AG04449 (cell line): ENCODE data around the gene SHISAL2A.

ENCODE experiments used
- CTCF ChIA-PET: fragments of 350-600 bp; formaldehyde crosslinking; extraction: SDS; loops from one replicate; lab custom pipeline; 2021; ENCODE audit warnings: antibody characterized with exemption; lab: Yijun Ruan, JAX
- POLR2A ChIA-PET: fragments of 400-600, 350-600 bp; formaldehyde crosslinking; extraction: SDS; loops from one replicate; lab custom pipeline; 2020; ENCODE audit warnings: antibody characterized with exemption, inconsistent platforms; lab: Yijun Ruan, JAX
- DNase-seq: peaks from one replicate; pipeline ENCODE4 v3.0.0-alpha.2; 2010; ENCODE audit warnings: low read depth, low spot score
- H3K4me3 ChIP-seq: 2 replicates; pipeline ENCODE4 v1.5.1; 2011; ENCODE audit warnings: low read depth, mild to moderate bottlenecking, control low read depth, low read length
- TF ChIP-seq, protein P1 (sequence below): IDR thresholded peaks from one replicate; pipeline ENCODE4 v1.5.1; 2011; ENCODE audit warnings: mild to moderate bottlenecking, moderate library complexity, low read length, control low read depth, inconsistent platforms; ENCODE audit not compliant: insufficient read depth; ENCODE audit errors: missing control alignments

Gene SHISAL2A

DNA sequence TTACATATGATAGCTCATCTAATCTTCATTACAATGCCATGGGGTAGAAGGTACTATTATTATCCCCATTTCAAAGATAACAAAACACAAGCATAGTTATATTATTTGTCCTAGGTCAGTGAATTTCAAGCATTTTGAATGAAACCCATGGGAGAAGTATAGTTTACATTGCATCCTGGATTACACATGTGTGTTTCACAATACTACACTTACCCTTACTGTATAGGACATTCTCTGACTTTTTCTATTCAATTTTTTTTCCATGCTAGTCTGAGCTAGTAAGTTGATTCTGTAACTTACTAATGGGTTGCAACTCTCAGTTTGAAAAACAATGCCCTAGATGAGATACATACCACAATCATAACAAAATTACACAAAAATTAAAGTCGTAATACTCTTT lies 39.5 kb upstream of the SHISAL2A start:
- CTCF ChIA-PET: interaction anchor here (1.5 kb wide), 1 partner anchor 93 kb away, joined by 4 read pairs; no protein-coding TSS in a partner anchor
- DNase-seq: no peak
- POLR2A ChIA-PET: no interaction called here

DNA sequence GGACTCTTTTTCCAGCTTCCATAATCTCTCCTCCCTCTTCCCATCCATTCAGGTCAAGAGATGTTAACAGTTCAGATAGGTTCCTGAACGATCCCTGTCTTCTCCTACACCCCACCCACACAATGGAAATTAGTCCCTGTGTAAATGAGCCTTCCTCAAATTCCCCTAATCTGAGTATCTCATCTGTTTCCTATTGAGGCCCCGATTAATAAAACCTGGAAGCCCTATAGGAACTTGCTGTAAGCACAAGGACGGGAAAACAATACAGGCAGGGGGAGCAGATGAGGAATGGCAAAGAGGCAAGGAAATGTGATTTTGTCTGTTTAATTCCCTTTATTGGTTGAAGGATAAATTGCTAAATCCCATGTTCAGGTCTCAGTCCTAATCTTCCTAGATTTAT lies 37.9 kb upstream of the SHISAL2A start:
- ChIA-PET CTCF (interaction anchor here (1.0 kb wide), 1 partner anchor 15 kb away, joined by 3 read pairs; no protein-coding TSS in a partner anchor), POLR2A (no interaction called here)
- no peak for DNase-seq
- no peak overlapping the region for H3K4me3 ChIP-seq
- TF ChIP-seq, protein P1, sequence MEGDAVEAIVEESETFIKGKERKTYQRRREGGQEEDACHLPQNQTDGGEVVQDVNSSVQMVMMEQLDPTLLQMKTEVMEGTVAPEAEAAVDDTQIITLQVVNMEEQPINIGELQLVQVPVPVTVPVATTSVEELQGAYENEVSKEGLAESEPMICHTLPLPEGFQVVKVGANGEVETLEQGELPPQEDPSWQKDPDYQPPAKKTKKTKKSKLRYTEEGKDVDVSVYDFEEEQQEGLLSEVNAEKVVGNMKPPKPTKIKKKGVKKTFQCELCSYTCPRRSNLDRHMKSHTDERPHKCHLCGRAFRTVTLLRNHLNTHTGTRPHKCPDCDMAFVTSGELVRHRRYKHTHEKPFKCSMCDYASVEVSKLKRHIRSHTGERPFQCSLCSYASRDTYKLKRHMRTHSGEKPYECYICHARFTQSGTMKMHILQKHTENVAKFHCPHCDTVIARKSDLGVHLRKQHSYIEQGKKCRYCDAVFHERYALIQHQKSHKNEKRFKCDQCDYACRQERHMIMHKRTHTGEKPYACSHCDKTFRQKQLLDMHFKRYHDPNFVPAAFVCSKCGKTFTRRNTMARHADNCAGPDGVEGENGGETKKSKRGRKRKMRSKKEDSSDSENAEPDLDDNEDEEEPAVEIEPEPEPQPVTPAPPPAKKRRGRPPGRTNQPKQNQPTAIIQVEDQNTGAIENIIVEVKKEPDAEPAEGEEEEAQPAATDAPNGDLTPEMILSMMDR: no peak

More for the DNA sequence above, 39.5 kb upstream of the SHISAL2A start:
- H3K4me3 ChIP-seq: no peak overlapping the region
- TF ChIP-seq, protein P1: no peak

DNA sequence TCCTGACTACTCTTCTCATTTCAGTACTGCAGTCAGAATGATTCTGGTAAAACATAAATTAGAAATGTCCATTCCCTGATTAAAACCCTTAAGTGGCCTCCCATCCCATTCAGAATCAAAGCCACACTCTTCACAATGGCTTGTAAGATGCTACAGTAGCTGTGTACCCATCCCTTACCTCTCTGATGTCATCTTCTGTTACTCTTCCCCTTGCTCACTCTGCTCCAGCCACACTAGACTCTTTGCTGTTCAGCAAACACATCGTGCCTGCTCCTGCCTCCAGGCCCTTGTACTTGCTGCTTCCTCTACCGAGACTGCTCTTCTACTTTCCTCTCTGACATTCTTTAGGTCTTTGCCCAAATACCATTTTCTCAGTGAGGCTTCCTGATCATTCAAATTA lies 35.1 kb upstream of the SHISAL2A start:
- ChIA-PET CTCF (no interaction called here), POLR2A (no interaction called here)

DNA sequence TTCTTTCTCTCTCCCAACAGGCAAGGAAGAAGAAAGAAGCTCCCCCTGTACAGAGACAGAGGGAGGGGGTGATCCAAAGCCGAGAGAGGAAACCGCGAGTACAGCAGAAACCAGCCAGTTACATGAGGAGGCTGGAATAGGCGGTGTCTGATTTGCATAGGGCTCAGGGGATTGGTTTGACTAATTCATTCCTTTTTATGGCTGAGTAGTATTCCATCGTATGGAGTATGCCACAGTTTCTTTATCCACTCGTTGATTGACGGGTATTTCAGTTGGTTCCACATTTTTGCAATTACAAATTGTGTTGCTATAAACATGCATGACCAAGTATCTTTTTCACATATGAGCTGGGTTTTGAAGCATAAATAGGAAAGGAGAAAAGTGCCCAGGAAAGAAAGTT lies 34.2 kb upstream of the SHISAL2A start:
- POLR2A ChIA-PET: no interaction called here
- CTCF ChIA-PET: no interaction called here
- no peak for DNase-seq
- H3K4me3 ChIP-seq: no peak overlapping the region
- TF ChIP-seq, protein P1: no peak

More for the DNA sequence above, 35.1 kb upstream of the SHISAL2A start:
- H3K4me3 ChIP-seq: no peak overlapping the region
- TF ChIP-seq, protein P1: no peak
- DNase-seq: no peak

DNA sequence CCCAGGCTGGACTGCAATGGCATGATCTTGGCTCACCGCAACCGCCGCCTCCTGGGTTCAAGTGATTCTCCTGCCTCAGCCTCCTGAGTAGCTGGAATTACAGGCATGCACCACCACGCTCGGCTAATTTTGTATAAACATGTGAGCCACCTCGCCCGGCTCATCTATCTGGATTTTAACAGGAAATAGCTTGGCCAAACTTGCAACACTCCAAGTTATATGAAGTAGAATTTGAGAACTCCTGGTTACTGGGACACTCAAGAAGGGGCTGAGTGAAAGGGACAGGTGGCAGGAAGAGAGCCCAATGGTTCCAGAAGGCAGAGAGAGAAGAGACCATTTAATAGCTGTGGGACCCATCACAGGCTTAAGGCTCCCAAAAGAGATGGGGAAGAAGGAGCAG lies 33.7 kb upstream of the SHISAL2A start:
- POLR2A ChIA-PET: no interaction called here
- CTCF ChIA-PET: no interaction called here
- TF ChIP-seq, protein P1: no peak
- DNase-seq: no peak
- H3K4me3 ChIP-seq: no peak overlapping the region

DNA sequence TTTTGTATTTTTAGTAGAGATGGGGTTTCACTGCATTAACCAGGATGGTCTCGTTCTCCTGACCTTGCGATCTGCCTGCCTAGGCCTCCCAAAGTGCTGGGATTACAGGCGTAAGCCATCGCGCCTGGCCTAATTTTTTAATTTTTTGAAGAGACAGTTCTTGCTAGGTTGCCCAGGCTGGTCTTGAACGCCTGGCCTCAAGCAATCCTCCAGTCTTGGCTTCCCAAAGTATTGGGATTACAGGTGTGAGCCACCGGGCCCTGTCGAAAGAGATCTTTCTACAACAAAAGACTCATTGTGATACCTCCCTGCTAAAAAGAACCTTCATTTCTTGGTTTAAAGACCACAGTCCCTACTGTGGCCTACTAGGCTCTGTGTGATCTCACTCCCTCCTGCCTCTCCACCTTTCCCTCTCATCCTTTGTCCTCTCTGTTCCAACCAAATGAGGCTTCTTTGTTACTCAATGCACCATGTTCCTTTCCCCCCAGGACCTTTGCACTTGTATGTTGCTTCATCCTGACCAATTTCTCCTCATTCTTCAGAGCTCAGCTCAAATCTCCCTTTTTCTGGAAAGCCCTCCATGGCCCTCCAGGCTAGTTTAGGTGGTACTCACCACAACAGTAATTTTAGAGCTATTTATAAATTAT lies 32.3 kb upstream of the SHISAL2A start:
- no peak for DNase-seq
- POLR2A ChIA-PET: interaction anchor here (1.1 kb wide), 1 partner anchor 48 kb away, joined by 3 read pairs; the partner anchor contains the start of gene TUT4
- TF ChIP-seq, protein P1: no peak
- H3K4me3 ChIP-seq: no peak overlapping the region
- CTCF ChIA-PET: no interaction called here
